Tibial nerve (tissue), 4 donors: ENCODE results near the gene MTRFR. TPM values are rescaled to one million over a fixed set of nuclear protein-coding genes. Genes with fewer than 3 reads are reported as not detected.

ENCODE experiments used
- DNase-seq, 2 donors: peaks; one replicate each; pipeline ENCODE4 v3.0.0-alpha.2; 2019; ENCODE audit warnings: low spot score in 2 of 2
- H3K27ac ChIP-seq, 4 donors: fragments of 200-600 bp; sonication (generic) in 3 of 4; one replicate each; pipeline ENCODE4 v1.5.1; 2017 to 2019; ENCODE audit warnings: mild to moderate bottlenecking in 1 of 4
- H3K27me3 ChIP-seq, 2 donors: fragments of 200-600 bp; sonication (generic) in 1 of 2; one replicate each; pipeline versions ENCODE4 v1.5.1 to v1.6.0; 2017 to 2019
- H3K36me3 ChIP-seq, 3 donors: fragments of 200-600 bp; sonication (generic); one replicate each; pipeline ENCODE4 v1.5.1; 2018 to 2019
- H3K4me1 ChIP-seq, 4 donors: fragments of 200-600 bp; sonication (generic) in 3 of 4; one replicate each; pipeline ENCODE4 v1.5.1; 2017 to 2019
- H3K4me3 ChIP-seq, 4 donors: fragments of 200-600 bp; sonication (generic) in 3 of 4; one replicate each; pipeline ENCODE4 v1.5.1; 2017 to 2019; ENCODE audit warnings: mild to moderate bottlenecking in 1 of 4, moderate library complexity in 1 of 4
- H3K9me3 ChIP-seq, 4 donors: fragments of 200-600 bp; sonication (generic) in 3 of 4; one replicate each; pipeline ENCODE4 v1.5.1; 2017 to 2019
- EP300 ChIP-seq, 2 donors: sonication (generic); formaldehyde crosslinking; IDR thresholded peaks; one replicate each; pipeline ENCODE4 v1.6.1; 2017; ENCODE audit warnings: antibody characterized with exemption in 2 of 2, mild to moderate bottlenecking in 1 of 2
- POLR2A ChIP-seq, 2 donors: fragments of 450-650 bp; IDR thresholded peaks; one replicate each; pipeline ENCODE4 v1.6.1; 2017; ENCODE audit warnings: antibody characterized with exemption in 2 of 2, mild to moderate bottlenecking in 2 of 2, moderate library complexity in 2 of 2
- WGBS, 2 donors: methylation state at CpG; one replicate each; pipeline ENCODE4 v1.1.5; 2018; 5-methylcytosine and 5-hydroxymethylcytosine counted together
- total RNA-seq, 4 donors: library from RNA; depleted of rRNA; stranded (reverse); fragments of >200 nt; gene quantifications; one replicate each; pipeline ENCODE4 v1.1.0, GENCODE V29; 2016
- TF ChIP-seq, protein P1 (sequence below), 5 experiments: fragments of 200-600 bp in 3 of 5; fragments of 450-650 bp in 2 of 5; sonication (generic) in 3 of 5; IDR thresholded peaks; one replicate each; pipeline ENCODE4 v1.5.1; 2016 to 2019; ENCODE audit warnings: antibody characterized with exemption in 5 of 5, mild to moderate bottlenecking in 3 of 5, moderate library complexity in 2 of 5

MTRFR gene
- total RNA-seq, 4 donors from 2014 or later = 10.0 to 13.8 (median 11.8) TPM

DNA sequence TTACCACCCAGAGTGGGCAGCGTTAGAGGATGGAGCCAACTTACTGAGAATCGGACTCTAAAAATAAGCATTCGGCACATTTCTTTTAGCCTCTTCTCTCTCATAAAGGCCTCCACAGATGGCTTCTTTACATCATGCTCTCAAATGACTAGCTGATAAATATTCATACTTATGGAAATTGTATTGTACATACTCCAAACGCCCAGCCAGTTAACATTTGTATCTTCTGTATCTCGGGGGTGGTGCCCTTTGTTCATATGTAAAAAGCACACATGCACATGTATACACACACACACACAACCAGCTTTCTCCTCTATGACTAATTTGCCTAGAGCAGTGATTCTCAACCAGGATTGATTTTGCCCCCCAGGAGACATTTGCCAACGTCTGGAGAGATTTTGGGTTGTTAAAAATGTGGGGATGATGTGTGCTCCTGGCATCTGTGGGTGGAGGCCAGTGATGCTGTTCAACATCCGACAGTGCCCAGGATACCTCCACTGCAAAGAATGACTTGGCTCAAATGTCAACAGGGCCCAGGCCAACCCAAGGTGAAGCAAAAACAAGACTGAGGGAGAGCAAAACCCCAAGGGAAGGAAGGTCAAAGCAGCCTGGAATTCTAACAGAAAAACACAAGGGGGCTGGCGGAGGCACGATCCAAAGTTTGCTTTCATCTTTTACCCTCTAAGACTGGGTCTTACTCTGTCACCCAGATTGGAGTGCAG lies 53.6 kb downstream of the MTRFR start:
- DNase-seq = no peak
- Histone ChIP-seq H3K27ac (no peak overlapping the region), H3K27me3 (no peaks in the 10 kb centered on the region), H3K4me1 (no peaks in the 10 kb centered on the region), H3K36me3 (peaks cover 0 to 31% (median 0%) of the 10 kb centered on the region in 3 donors), H3K4me3 (no peak overlapping the region), H3K9me3 (no peaks in the 10 kb centered on the region)
- no peak for TF ChIP-seq EP300 (IDR thresholded peaks at IDR 0.05)
- TF ChIP-seq, protein P1, sequence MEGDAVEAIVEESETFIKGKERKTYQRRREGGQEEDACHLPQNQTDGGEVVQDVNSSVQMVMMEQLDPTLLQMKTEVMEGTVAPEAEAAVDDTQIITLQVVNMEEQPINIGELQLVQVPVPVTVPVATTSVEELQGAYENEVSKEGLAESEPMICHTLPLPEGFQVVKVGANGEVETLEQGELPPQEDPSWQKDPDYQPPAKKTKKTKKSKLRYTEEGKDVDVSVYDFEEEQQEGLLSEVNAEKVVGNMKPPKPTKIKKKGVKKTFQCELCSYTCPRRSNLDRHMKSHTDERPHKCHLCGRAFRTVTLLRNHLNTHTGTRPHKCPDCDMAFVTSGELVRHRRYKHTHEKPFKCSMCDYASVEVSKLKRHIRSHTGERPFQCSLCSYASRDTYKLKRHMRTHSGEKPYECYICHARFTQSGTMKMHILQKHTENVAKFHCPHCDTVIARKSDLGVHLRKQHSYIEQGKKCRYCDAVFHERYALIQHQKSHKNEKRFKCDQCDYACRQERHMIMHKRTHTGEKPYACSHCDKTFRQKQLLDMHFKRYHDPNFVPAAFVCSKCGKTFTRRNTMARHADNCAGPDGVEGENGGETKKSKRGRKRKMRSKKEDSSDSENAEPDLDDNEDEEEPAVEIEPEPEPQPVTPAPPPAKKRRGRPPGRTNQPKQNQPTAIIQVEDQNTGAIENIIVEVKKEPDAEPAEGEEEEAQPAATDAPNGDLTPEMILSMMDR (IDR thresholded peaks at IDR 0.05) = no peak
- no peak for TF ChIP-seq POLR2A (IDR thresholded peaks at IDR 0.05)
- WGBS, 2 donors = 46 to 61% methylated on average over 9 of the region's 9 CpGs

DNA sequence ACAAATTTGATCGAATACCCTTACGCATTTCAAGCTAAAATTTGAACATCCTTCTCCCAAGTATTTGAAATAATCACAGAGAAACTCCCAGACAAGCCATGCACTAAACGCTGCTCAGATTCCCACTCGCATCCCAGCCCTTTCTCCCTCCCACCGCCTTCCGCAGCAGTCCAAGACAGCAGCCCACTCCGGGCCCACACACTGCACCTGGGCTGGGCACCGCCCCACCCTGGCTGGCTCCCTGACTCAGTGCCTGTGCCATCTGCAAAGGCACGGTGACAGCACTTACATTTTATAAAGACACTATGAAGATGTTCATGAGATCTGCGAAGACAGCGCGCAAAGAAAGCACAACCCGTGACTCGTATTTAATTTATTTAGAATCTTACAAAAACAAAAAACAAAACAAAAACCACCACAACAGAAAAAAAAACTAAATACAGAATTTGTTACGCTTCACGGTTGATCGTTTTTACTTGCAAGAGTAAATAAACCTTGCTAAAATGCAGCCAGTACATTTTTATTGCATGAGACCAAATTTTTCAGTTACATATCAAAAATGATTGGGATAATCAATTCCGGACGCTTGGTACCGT lies 55.6 kb downstream of the MTRFR start:
- WGBS, 2 donors = 92 to 93% methylated on average over 20 of the region's 20 CpGs
- Histone ChIP-seq H3K36me3 (peaks cover 0 to 52% (median 0%) of the 10 kb centered on the region in 3 donors), H3K4me3 (no peak overlapping the region), H3K4me1 (no peaks in the 10 kb centered on the region), H3K9me3 (no peaks in the 10 kb centered on the region), H3K27ac (no peak overlapping the region), H3K27me3 (no peaks in the 10 kb centered on the region)
- DNase-seq = no peak
- TF ChIP-seq, protein P1 (IDR thresholded peaks at IDR 0.05) = no peak
- TF ChIP-seq EP300 (IDR thresholded peaks at IDR 0.05) (no peak), POLR2A (IDR thresholded peaks at IDR 0.05) (no peak)

DNA sequence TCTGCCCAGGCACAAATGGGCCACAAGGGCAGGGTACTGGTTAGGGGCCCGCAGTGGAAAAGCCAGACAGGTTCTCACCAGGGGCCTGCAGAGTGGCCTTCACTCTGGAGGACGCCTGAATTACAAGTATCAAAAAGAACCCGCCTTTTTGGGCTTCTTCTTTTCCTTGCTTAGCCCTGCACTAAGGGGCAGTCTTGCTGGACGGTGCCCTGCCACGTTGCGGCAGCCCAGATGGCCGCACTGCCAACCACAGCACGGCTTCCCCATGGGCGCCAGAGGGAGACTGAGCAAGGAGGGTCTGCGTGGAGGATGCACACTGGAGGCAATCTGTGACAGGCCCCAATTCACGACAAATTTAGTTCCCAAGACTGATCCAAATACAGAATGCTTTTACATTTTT lies 56.7 kb downstream of the MTRFR start:
- no peak overlapping the region for H3K27ac ChIP-seq
- TF ChIP-seq POLR2A (IDR thresholded peaks at IDR 0.05) (no peak), EP300 (IDR thresholded peaks at IDR 0.05) (no peak)
- TF ChIP-seq, protein P1 (IDR thresholded peaks at IDR 0.05) = no peak
- H3K36me3 ChIP-seq = peaks cover 0 to 61% (median 0%) of the 10 kb centered on the region in 3 donors
- no peak overlapping the region for H3K4me3 ChIP-seq
- no peaks in the 10 kb centered on the region for H3K27me3 ChIP-seq
- H3K9me3 ChIP-seq = no peaks in the 10 kb centered on the region
- no peaks in the 10 kb centered on the region for H3K4me1 ChIP-seq
- 86 to 94% methylated on average over 11 of the region's 11 CpGs for WGBS, 2 donors
- no peak for DNase-seq

DNA sequence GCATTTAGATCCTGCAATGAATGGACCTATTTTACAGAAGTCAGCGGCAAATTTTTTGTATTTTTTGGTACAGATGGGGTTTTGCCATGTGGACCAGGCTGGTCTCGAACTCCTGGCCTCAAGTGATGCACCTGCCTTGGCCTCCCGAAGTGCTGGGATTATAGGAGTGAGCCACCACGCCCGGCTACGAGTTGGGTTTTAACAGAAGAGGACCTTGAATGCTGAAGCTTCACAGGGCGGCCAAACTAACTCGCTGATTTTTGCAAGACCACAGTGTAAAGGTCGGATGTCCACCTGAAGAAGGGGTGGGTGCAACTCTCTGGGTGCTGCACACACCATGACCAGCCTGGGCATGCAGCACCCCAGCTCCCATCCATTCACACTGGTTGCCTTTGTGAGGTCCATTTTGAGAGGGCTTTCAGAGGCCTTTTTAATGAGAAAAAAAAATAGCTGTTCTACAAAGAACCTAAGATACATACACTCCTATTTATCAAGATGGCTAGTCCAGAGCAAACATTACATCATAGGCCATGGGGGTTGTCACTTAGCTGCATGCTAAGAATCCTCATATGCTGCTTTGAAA lies 60.0 kb downstream of the MTRFR start:
- TF ChIP-seq EP300 (IDR thresholded peaks at IDR 0.05) (no peak), POLR2A (IDR thresholded peaks at IDR 0.05) (no peak)
- TF ChIP-seq, protein P1 (IDR thresholded peaks at IDR 0.05) = no peak

DNA sequence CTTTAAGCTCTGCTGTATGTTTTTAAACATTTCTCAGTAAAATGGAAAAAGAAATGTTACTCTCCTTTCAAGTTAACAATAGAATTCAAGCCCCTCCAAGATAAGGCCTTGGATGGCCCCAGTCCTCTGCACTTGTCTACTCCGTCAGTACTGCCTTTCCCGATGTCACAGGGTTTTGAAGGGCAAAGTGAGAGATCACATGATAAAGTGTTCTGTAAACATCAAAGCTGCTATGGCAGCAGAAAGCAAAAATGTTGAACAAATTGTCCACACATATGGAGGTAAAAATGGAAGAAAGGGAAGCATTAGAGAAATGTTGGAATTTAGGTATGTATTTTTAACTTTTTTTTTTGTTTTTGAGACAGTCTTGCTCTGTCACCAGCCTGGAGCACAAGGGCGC lies 71.9 kb downstream of the MTRFR start:
- H3K36me3 ChIP-seq = peaks cover 5 to 97% (median 31%) of the 10 kb centered on the region in 3 donors
- H3K27me3 ChIP-seq = no peaks in the 10 kb centered on the region
- TF ChIP-seq EP300 (IDR thresholded peaks at IDR 0.05) (no peak), POLR2A (IDR thresholded peaks at IDR 0.05) (no peak)
- TF ChIP-seq, protein P1 (IDR thresholded peaks at IDR 0.05) = no peak
- H3K4me3 ChIP-seq = no peak overlapping the region
- no peaks in the 10 kb centered on the region for H3K9me3 ChIP-seq
- 81 to 84% methylated on average over 3 of the region's 3 CpGs for WGBS, 2 donors
- no peaks in the 10 kb centered on the region for H3K4me1 ChIP-seq
- no peak overlapping the region for H3K27ac ChIP-seq
- DNase-seq = no peak

More for the DNA sequence above, 60.0 kb downstream of the MTRFR start:
- H3K27ac ChIP-seq = no peak overlapping the region
- peaks cover 0 to 87% (median 12%) of the 10 kb centered on the region in 3 donors for H3K36me3 ChIP-seq
- H3K4me1 ChIP-seq = no peaks in the 10 kb centered on the region
- no peak for DNase-seq
- H3K27me3 ChIP-seq = no peaks in the 10 kb centered on the region
- no peaks in the 10 kb centered on the region for H3K9me3 ChIP-seq
- 90 to 92% methylated on average over 8 to 9 of the region's 9 CpGs for WGBS, 2 donors
- no peak overlapping the region for H3K4me3 ChIP-seq
